Measurements from ENCODE around the gene ROR1. TPM values are rescaled to one million over a fixed set of nuclear protein-coding genes. Genes with fewer than 3 reads are reported as not detected.

The ROR1 gene
- total and polyA plus RNA-seq, 2 of the 4 experiments (the other 2 are of a cell fraction), result 4.4 to 10.0 TPM

DNA sequence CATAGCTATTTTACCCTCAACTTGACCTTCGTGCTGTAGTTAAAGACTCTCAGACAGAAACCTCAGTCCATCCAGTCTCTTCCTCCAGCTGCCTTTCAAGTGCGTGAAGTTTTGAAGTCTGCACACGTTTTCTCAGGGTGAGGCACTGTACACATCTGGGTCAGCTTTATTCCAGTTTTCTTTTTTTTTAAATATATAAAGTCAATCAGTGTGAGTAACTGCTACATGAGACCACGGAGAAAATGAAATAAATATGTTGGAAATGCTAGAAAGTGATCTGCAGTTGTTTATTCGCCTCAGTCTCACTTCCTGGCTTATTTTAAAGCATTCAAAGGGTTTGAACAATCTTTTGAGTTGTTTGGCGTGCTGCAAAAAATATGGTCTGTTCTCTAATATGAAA is 135.7 kb downstream of the ROR1 start:
- Histone ChIP-seq H3K4me3 (ENCODE audit: insufficient read depth, low read depth, low read length) (no peak overlapping the region), H2BK20ac (ENCODE audit: low read depth, low read length) (no peak overlapping the region), H4K20me1 (ENCODE audit: insufficient read depth, low read length) (no peaks in the 10 kb centered on the region), H3K27ac (ENCODE audit: insufficient read depth, low read length) (no peak overlapping the region), H3K23ac (ENCODE audit: low read depth, low read length) (no peak overlapping the region), H3K4ac (ENCODE audit: low read depth, low read length) (no peak overlapping the region), H3K14ac (replicated peaks; ENCODE audit: low read depth, low read length) (no peak overlapping the region), H4K8ac (ENCODE audit: low read depth in 2 of 2, low read length in 2 of 2) (no peak overlapping the region), H2AK9ac (replicated peaks; ENCODE audit: low read depth, low read length, poor library complexity) (no peak overlapping the region), H3K36me3 (ENCODE audit: control insufficient read depth, insufficient read depth, low read length) (no peaks in the 10 kb centered on the region), H3K27me3 (ENCODE audit: control insufficient read depth, insufficient read depth, low read length) (no peaks in the 10 kb centered on the region; the same call in 1 of the 2 replicates), H4K91ac (ENCODE audit: insufficient read depth, low read depth, low read length) (no peak overlapping the region), H3K4me1 (ENCODE audit: control insufficient read depth, insufficient read depth, low read length) (peaks cover 6% of the 10 kb centered on the region; the same call in 1 of the 2 replicates), H3K9ac (ENCODE audit: low read depth, low read length) (no peak overlapping the region), H3K56ac (ENCODE audit: extremely low read depth, insufficient read depth, low read length) (no peak overlapping the region), H3K9me1 (ENCODE audit: insufficient read depth, low read length) (no peaks in the 10 kb centered on the region; the same call in 1 of the 2 replicates), H3K18ac (ENCODE audit: low read depth, low read length) (no peak overlapping the region), H2BK120ac (ENCODE audit: low read depth, low read length) (no peak overlapping the region), H2AFZ (replicated peaks; ENCODE audit: low read length, poor library complexity) (no peak overlapping the region), H3K9me3 (ENCODE audit: control insufficient read depth, insufficient read depth, low read length) (no peaks in the 10 kb centered on the region), H2BK15ac (ENCODE audit: low read depth, low read length) (no peak overlapping the region), H4K5ac (ENCODE audit: low read depth, low read length) (no peak overlapping the region), H2AK5ac (ENCODE audit: low read depth, low read length) (no peak overlapping the region), H3K4me2 (ENCODE audit: low read depth, low read length) (no peak overlapping the region), H3K79me1 (ENCODE audit: low read depth in 1 of 2, low read length in 2 of 2) (no peaks in the 10 kb centered on the region), H2BK5ac (ENCODE audit: low read depth, low read length, poor library complexity, severe bottlenecking) (no peak overlapping the region)
- intact Hi-C loops (cut with micrococcal nuclease), result no loop called here
- DNase-seq, result no peak
- dilution Hi-C loops (cut with HindIII; ENCODE audit: low sequenced_read_pairs, unreplicated experiment), result no loop called here
- ChIA-PET POLR2A (ENCODE audit: unreplicated experiment) (no interaction called here), CTCF (no interaction called here)
- no TSS peak for BruUV-seq (replicated peaks)
- no peak for ATAC-seq (ENCODE audit: low read depth)
- in situ Hi-C loops (cut with MboI; ENCODE audit: low sequenced_read_pairs), result no loop called here
- no CpG with 5 or more reads among the region's 6 CpGs for WGBS, 2 experiments (ENCODE audit: extremely low coverage in 2 of 2, insufficient read length in 1 of 2)
- TF ChIP-seq CHD1 (IDR thresholded peaks at IDR 0.05; ENCODE audit: low read depth, low read length) (no peak), MAFK (IDR thresholded peaks at IDR 0.05; ENCODE audit: low read depth, low read length) (no peak), CEBPB (IDR thresholded peaks at IDR 0.05; ENCODE audit: low read depth, low read length) (no peak), RAD21 (IDR thresholded peaks at IDR 0.05; ENCODE audit: low read length) (no peak), POLR2A (IDR thresholded peaks at IDR 0.05; ENCODE audit: low read depth, low read length) (no peak), NFE2L2 (IDR thresholded peaks at IDR 0.05; ENCODE audit: low read depth, low read length) (no peak), RFX5 (IDR thresholded peaks at IDR 0.05; ENCODE audit: low read depth, low read length) (no peak), RCOR1 (IDR thresholded peaks at IDR 0.05; ENCODE audit: insufficient replicate concordance, low read length) (no peak), MAZ (IDR thresholded peaks at IDR 0.05; ENCODE audit: borderline replicate concordance, low read depth, low read length) (no peak), SMC3 (IDR thresholded peaks at IDR 0.05; ENCODE audit: low read depth, low read length) (no peak), MXI1 (IDR thresholded peaks at IDR 0.05; ENCODE audit: borderline replicate concordance, low read depth, low read length) (no peak), FOS (IDR thresholded peaks at IDR 0.05; ENCODE audit: low read depth, low read length) (no peak), BHLHE40 (IDR thresholded peaks at IDR 0.05; ENCODE audit: low read depth, low read length) (no peak)
- TF ChIP-seq, protein P1, sequence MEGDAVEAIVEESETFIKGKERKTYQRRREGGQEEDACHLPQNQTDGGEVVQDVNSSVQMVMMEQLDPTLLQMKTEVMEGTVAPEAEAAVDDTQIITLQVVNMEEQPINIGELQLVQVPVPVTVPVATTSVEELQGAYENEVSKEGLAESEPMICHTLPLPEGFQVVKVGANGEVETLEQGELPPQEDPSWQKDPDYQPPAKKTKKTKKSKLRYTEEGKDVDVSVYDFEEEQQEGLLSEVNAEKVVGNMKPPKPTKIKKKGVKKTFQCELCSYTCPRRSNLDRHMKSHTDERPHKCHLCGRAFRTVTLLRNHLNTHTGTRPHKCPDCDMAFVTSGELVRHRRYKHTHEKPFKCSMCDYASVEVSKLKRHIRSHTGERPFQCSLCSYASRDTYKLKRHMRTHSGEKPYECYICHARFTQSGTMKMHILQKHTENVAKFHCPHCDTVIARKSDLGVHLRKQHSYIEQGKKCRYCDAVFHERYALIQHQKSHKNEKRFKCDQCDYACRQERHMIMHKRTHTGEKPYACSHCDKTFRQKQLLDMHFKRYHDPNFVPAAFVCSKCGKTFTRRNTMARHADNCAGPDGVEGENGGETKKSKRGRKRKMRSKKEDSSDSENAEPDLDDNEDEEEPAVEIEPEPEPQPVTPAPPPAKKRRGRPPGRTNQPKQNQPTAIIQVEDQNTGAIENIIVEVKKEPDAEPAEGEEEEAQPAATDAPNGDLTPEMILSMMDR (conservative IDR thresholded peaks at IDR 0.05; ENCODE audit: low read depth, low read length), result no peak
- TF ChIP-seq, protein P2, sequence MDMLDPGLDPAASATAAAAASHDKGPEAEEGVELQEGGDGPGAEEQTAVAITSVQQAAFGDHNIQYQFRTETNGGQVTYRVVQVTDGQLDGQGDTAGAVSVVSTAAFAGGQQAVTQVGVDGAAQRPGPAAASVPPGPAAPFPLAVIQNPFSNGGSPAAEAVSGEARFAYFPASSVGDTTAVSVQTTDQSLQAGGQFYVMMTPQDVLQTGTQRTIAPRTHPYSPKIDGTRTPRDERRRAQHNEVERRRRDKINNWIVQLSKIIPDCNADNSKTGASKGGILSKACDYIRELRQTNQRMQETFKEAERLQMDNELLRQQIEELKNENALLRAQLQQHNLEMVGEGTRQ (IDR thresholded peaks at IDR 0.05; ENCODE audit: low read depth, low read length), result no peak
- TF ChIP-seq, protein P3, sequence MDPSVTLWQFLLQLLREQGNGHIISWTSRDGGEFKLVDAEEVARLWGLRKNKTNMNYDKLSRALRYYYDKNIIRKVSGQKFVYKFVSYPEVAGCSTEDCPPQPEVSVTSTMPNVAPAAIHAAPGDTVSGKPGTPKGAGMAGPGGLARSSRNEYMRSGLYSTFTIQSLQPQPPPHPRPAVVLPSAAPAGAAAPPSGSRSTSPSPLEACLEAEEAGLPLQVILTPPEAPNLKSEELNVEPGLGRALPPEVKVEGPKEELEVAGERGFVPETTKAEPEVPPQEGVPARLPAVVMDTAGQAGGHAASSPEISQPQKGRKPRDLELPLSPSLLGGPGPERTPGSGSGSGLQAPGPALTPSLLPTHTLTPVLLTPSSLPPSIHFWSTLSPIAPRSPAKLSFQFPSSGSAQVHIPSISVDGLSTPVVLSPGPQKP (IDR thresholded peaks at IDR 0.05; ENCODE audit: borderline replicate concordance, low read depth, low read length), result no peak
